NCI-H128 (cell line): ENCODE measurements around the gene DUSP16.
"Not testable (repeated sequence)": the region's sequence is repeated elsewhere in the genome, so short reads cannot be mapped to it uniquely, and the experiment has no call there.

Experiments
- DNase-seq: peaks from one replicate; lab custom pipeline; 2025; ENCODE audit not compliant: unreplicated experiment; lab: John Stamatoyannopoulos, UW

DUSP16 gene

GRCh38 chr12:12471982-12472961, 90.4 kb downstream of the DUSP16 start:
- DNase-seq, result not testable (repeated sequence)

GRCh38 chr12:12470751-12471306, 91.8 kb downstream of the DUSP16 start:
- DNase-seq, result no peak

GRCh38 chr12:12469386-12469785, 93.3 kb downstream of the DUSP16 start:
- no peak for DNase-seq

GRCh38 chr12:12468575-12468974, 94.1 kb downstream of the DUSP16 start:
- DNase-seq, result no peak

GRCh38 chr12:12467688-12468261, 94.9 kb downstream of the DUSP16 start:
- no peak for DNase-seq

GRCh38 chr12:12467264-12467663, 95.4 kb downstream of the DUSP16 start:
- DNase-seq, result no peak

GRCh38 chr12:12466157-12466556, 96.5 kb downstream of the DUSP16 start:
- DNase-seq, result no peak

- no peak for DNase-seq
Observed at GRCh38 chr12:12465522-12465921, 97.1 kb downstream of the DUSP16 start.

- DNase-seq, result no peak
Observed at GRCh38 chr12:12461923-12462315, 100.7 kb downstream of the DUSP16 start.

- no peak for DNase-seq
Observed at GRCh38 chr12:12460935-12461922, 101.4 kb downstream of the DUSP16 start.

- no peak for DNase-seq
Observed at GRCh38 chr12:12456637-12457036, 106.0 kb downstream of the DUSP16 start.

- no peak for DNase-seq
Observed at GRCh38 chr12:12454315-12454714, 108.3 kb downstream of the DUSP16 start.

GRCh38 chr12:12453635-12454034, 109.0 kb downstream of the DUSP16 start:
- DNase-seq, result no peak

GRCh38 chr12:12452326-12452902, 110.2 kb downstream of the DUSP16 start:
- no peak for DNase-seq

- DNase-seq, result no peak
Observed at GRCh38 chr12:12451098-12451497, 111.6 kb downstream of the DUSP16 start.

GRCh38 chr12:12450043-12450471, 112.6 kb downstream of the DUSP16 start:
- no peak for DNase-seq

GRCh38 chr12:12449533-12450025, 113.1 kb downstream of the DUSP16 start:
- no peak for DNase-seq

- DNase-seq, result no peak
Observed at GRCh38 chr12:12447837-12448236, 114.8 kb downstream of the DUSP16 start.

- no peak for DNase-seq
Observed at GRCh38 chr12:12447236-12447635, 115.4 kb downstream of the DUSP16 start.

GRCh38 chr12:12446786-12447185, 115.9 kb downstream of the DUSP16 start:
- DNase-seq, result no peak
